Esophagus (tissue), 2 donors: ENCODE results near the gene BIRC3. TPM values are rescaled to one million over a fixed set of nuclear protein-coding genes. Genes with fewer than 3 reads are reported as not detected.
"Not testable (repeated sequence)": the region's sequence is repeated elsewhere in the genome, so short reads cannot be mapped to it uniquely, and the experiment has no call there.

Source experiments
- H3K27ac ChIP-seq, 2 donors: one replicate each; pipeline ENCODE4 v1.5.1; 2013; ENCODE audit warnings: low read depth in 2 of 2, mild to moderate bottlenecking in 2 of 2, inconsistent platforms in 1 of 2, low read length in 1 of 2, moderate library complexity in 1 of 2
- H3K27me3 ChIP-seq, 2 donors: one replicate each; pipeline ENCODE4 v1.6.1; 2013; ENCODE audit warnings: low read length in 2 of 2, control low read depth in 1 of 2, mild to moderate bottlenecking in 1 of 2; ENCODE audit not compliant: insufficient read depth in 2 of 2, control insufficient read depth in 1 of 2
- H3K36me3 ChIP-seq, 2 donors: one replicate each; pipeline ENCODE4 v1.6.1; 2013; ENCODE audit warnings: low read length in 1 of 2; ENCODE audit not compliant: control insufficient read depth in 2 of 2, insufficient read depth in 2 of 2
- H3K4me1 ChIP-seq, 2 donors: one replicate each; pipeline ENCODE4 v1.6.1; 2013; ENCODE audit warnings: low read length in 1 of 2; ENCODE audit not compliant: control insufficient read depth in 2 of 2, insufficient read depth in 2 of 2
- H3K4me3 ChIP-seq, 2 donors: one replicate each; pipeline ENCODE4 v1.5.1; 2013; ENCODE audit warnings: low read length in 2 of 2, mild to moderate bottlenecking in 2 of 2, low read depth in 1 of 2, moderate library complexity in 1 of 2
- H3K9me3 ChIP-seq, 2 donors: one replicate each; pipeline ENCODE4 v1.6.1; 2013; ENCODE audit warnings: mild to moderate bottlenecking in 2 of 2, low read depth in 1 of 2, low read length in 1 of 2, moderate library complexity in 1 of 2; ENCODE audit not compliant: control insufficient read depth in 2 of 2, insufficient read depth in 1 of 2
- WGBS, 2 donors: extraction: QIAGEN DNeasy Blood & Tissue Kit; methylation state at CpG; one replicate each; pipeline ENCODE4 v1.1.7; 2013; 5-methylcytosine and 5-hydroxymethylcytosine counted together
- polyA plus RNA-seq, 2 donors: library from polyadenylated mRNA; stranded (reverse); fragments of 200-250 nt; gene quantifications; one replicate each; pipeline ENCODE4 v1.2.3, GENCODE V29; 2013
- donor health status: healthy with polysubstance abuse.
- donor health status: Bipolar disorder and iron deficiency.

The BIRC3 gene
- polyA plus RNA-seq, 2 donors = 2.2 to 9.8 TPM

GRCh38 chr11:102360681-102361080 lies 43.4 kb downstream of the BIRC3 start:
- peaks cover 4 to 13% of the 10 kb centered on the region in 2 donors for H3K36me3 ChIP-seq
- no peaks in the 10 kb centered on the region for H3K9me3 ChIP-seq
- H3K4me1 ChIP-seq = no peaks in the 10 kb centered on the region
- H3K27me3 ChIP-seq = no peaks in the 10 kb centered on the region
- H3K4me3 ChIP-seq = no peak overlapping the region
- no peak overlapping the region for H3K27ac ChIP-seq
- WGBS, 2 donors = 68 to 87% methylated on average over 3 of the region's 3 CpGs

GRCh38 chr11:102361086-102362031 lies 44.1 kb downstream of the BIRC3 start:
- no peak overlapping the region for H3K27ac ChIP-seq
- no peak overlapping the region for H3K4me3 ChIP-seq
- no peaks in the 10 kb centered on the region for H3K9me3 ChIP-seq
- 87 to 93% methylated on average over 5 of the region's 5 CpGs for WGBS, 2 donors
- H3K4me1 ChIP-seq = no peaks in the 10 kb centered on the region
- H3K27me3 ChIP-seq = no peaks in the 10 kb centered on the region
- peaks cover 6 to 14% of the 10 kb centered on the region in 2 donors for H3K36me3 ChIP-seq

GRCh38 chr11:102364991-102365390 lies 47.7 kb downstream of the BIRC3 start:
- H3K27ac ChIP-seq = no peak overlapping the region
- 68 to 73% methylated on average over 1 of the region's 1 CpG for WGBS, 2 donors
- no peaks in the 10 kb centered on the region for H3K4me1 ChIP-seq
- H3K36me3 ChIP-seq = peaks cover 11 to 16% of the 10 kb centered on the region in 2 donors
- H3K27me3 ChIP-seq = no peaks in the 10 kb centered on the region
- H3K9me3 ChIP-seq = no peaks in the 10 kb centered on the region
- no peak overlapping the region for H3K4me3 ChIP-seq

GRCh38 chr11:102367364-102367763 lies 50.1 kb downstream of the BIRC3 start:
- peaks cover 7 to 11% of the 10 kb centered on the region in 2 donors for H3K36me3 ChIP-seq
- 30 to 31% methylated on average over 6 of the region's 6 CpGs for WGBS, 2 donors
- no peak overlapping the region for H3K27ac ChIP-seq
- H3K27me3 ChIP-seq = no peaks in the 10 kb centered on the region
- H3K9me3 ChIP-seq = no peaks in the 10 kb centered on the region
- no peaks in the 10 kb centered on the region for H3K4me1 ChIP-seq
- no peak overlapping the region for H3K4me3 ChIP-seq

DNA sequence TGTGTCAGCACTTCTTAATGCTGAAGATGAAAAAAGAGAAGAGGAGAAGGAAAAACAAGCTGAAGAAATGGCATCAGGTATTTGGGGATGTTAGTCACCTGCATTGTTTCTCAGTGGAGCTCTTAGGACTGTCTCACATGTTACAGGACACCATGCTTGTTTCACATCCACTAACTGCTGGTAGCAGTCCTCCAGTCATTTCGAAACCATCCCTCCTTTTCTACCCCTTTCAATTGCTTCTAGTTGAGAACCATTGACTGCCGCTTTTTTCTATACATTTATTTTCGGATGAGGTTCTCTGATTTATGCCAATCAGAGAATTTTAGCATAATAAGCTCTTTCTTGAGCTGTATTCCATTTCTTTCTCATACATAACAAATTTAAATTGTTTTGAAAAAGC lies 51.2 kb downstream of the BIRC3 start:
- Histone ChIP-seq H3K27ac (no peak overlapping the region), H3K36me3 (peaks cover 7 to 11% of the 10 kb centered on the region in 2 donors), H3K27me3 (no peaks in the 10 kb centered on the region), H3K4me1 (no peaks in the 10 kb centered on the region), H3K9me3 (no peaks in the 10 kb centered on the region), H3K4me3 (no peak overlapping the region)
- 91 to 94% methylated on average over 3 of the region's 3 CpGs for WGBS, 2 donors

GRCh38 chr11:102374633-102375424 lies 57.5 kb downstream of the BIRC3 start:
- H3K27ac ChIP-seq, H3K27me3 ChIP-seq, H3K9me3 ChIP-seq, H3K36me3 ChIP-seq, H3K4me1 ChIP-seq, H3K4me3 ChIP-seq: not testable (repeated sequence)
- 72 to 83% methylated on average over 28 to 31 of the region's 31 CpGs for WGBS, 2 donors

GRCh38 chr11:102375720-102376399 lies 58.6 kb downstream of the BIRC3 start:
- Histone ChIP-seq H3K4me3 (no peak overlapping the region), H3K36me3 (peaks cover 0 to 2% of the 10 kb centered on the region in 2 donors), H3K27me3 (no peaks in the 10 kb centered on the region), H3K9me3 (no peaks in the 10 kb centered on the region), H3K4me1 (no peaks in the 10 kb centered on the region), H3K27ac (no peak overlapping the region)
- 79 to 91% methylated on average over 5 of the region's 5 CpGs for WGBS, 2 donors

GRCh38 chr11:102377891-102378290 lies 60.6 kb downstream of the BIRC3 start:
- Histone ChIP-seq H3K4me3 (no peak overlapping the region), H3K36me3 (peaks cover 0 to 2% of the 10 kb centered on the region in 2 donors), H3K27ac (no peak overlapping the region), H3K27me3 (no peaks in the 10 kb centered on the region), H3K9me3 (no peaks in the 10 kb centered on the region), H3K4me1 (no peaks in the 10 kb centered on the region)
- 88 to 90% methylated on average over 2 of the region's 2 CpGs for WGBS, 2 donors

DNA sequence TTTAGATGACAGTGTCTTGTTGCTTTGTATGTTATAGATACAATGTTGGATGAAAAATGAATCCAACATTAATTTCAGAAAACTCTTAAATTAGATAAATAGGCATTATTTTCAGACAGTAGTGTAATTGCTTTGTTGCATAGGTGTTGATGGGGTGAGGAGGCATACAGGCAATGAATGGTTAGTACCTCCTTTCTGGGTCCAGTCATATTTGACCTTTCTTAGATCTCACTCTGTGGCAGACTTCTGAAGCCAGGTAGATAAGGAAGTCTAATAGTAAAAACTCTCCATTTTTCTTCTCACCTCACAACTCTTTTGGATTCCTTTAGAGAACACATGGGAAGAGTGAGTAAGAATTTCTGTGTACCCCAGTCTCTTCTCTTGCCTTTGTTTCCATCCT lies 61.5 kb downstream of the BIRC3 start:
- Histone ChIP-seq H3K4me1 (no peaks in the 10 kb centered on the region), H3K27me3 (no peaks in the 10 kb centered on the region), H3K36me3 (peaks cover 0 to 2% of the 10 kb centered on the region in 2 donors), H3K9me3 (no peaks in the 10 kb centered on the region), H3K27ac (no peak overlapping the region), H3K4me3 (no peak overlapping the region)
